Muscle of back (tissue), 10 donors: ENCODE results near the gene MSL2. TPM values are rescaled to one million over a fixed set of nuclear protein-coding genes. Genes with fewer than 3 reads are reported as not detected.

Experiments used
- polyA plus RNA-seq, 10 donors: library from polyadenylated mRNA; unstranded; fragments of 120-200 nt; gene quantifications; one replicate each; pipeline ENCODE4 v1.2.1, GENCODE V29; 2013; ENCODE audit not compliant: insufficient read length in 10 of 10

Gene MSL2
- polyA plus RNA-seq, 10 donors: 22.8 to 30.3 (median 24.8) TPM

Other genes with a start within 250 kb of the MSL2 start
- gene PPP2R3A, start 230.6 kb downstream of the MSL2 start, polyA plus RNA-seq: 10 to 100 TPM; 32.6 to 82.8 (median 53.3) TPM
- gene PCCB, start 54.0 kb upstream of the MSL2 start, polyA plus RNA-seq: 10 to 100 TPM; 25.1 to 34.1 (median 27.9) TPM